ENCODE results near the gene MNT. TPM values are rescaled to one million over a fixed set of nuclear protein-coding genes. Genes with fewer than 3 reads are reported as not detected.

MNT gene
- total and polyA plus RNA-seq, 9 of the 15 experiments (the other 6 are each of a cell fraction or from before 2014, with no cell fraction given), result 0.18 to 23.8 (median 5.3) TPM

DNA sequence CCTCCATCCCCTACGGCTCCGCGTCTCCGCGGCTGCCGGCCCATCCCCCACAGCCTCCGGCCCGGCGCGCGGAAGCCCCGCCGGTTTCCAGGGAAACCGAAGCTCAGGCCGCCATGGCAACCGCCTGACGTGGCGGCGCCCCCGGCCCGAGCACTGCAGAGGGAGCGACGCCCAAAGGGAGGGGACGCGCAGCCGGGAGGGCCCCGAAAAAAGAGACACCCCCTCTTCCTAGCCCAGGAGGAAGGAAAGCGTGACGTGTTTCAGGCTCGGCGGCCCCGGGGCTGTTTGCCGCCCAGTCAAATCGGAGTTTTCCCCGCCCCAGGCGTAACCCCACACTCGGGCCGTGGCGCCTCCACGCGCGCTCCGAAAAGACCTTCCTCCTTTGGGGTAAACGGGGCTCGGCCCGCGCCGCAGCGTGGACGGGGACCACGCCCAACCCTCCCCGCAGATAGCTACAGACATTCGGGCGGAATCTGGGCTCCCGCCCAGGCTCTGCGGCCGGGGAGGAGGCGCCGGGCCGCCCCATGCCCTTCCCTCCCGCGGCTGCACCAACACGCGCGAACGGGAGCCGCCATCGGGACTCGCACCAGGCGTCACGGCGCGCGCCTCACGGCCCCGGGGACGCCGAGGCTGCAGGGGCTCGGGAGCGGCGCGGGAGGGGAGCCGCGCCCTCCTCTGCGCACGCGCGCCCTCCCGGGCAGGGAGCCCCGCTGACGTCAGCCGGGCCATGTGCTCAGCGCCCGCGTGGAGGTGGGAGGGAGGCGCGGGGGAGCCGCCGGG is 7.5 kb downstream of the MNT start (continued):
- TF ChIP-seq, protein P1, sequence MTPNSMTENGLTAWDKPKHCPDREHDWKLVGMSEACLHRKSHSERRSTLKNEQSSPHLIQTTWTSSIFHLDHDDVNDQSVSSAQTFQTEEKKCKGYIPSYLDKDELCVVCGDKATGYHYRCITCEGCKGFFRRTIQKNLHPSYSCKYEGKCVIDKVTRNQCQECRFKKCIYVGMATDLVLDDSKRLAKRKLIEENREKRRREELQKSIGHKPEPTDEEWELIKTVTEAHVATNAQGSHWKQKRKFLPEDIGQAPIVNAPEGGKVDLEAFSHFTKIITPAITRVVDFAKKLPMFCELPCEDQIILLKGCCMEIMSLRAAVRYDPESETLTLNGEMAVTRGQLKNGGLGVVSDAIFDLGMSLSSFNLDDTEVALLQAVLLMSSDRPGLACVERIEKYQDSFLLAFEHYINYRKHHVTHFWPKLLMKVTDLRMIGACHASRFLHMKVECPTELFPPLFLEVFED (CRISPR knock-in tag; conservative IDR thresholded peaks at IDR 0.05), result no peak
- TF ChIP-seq, protein P2, sequence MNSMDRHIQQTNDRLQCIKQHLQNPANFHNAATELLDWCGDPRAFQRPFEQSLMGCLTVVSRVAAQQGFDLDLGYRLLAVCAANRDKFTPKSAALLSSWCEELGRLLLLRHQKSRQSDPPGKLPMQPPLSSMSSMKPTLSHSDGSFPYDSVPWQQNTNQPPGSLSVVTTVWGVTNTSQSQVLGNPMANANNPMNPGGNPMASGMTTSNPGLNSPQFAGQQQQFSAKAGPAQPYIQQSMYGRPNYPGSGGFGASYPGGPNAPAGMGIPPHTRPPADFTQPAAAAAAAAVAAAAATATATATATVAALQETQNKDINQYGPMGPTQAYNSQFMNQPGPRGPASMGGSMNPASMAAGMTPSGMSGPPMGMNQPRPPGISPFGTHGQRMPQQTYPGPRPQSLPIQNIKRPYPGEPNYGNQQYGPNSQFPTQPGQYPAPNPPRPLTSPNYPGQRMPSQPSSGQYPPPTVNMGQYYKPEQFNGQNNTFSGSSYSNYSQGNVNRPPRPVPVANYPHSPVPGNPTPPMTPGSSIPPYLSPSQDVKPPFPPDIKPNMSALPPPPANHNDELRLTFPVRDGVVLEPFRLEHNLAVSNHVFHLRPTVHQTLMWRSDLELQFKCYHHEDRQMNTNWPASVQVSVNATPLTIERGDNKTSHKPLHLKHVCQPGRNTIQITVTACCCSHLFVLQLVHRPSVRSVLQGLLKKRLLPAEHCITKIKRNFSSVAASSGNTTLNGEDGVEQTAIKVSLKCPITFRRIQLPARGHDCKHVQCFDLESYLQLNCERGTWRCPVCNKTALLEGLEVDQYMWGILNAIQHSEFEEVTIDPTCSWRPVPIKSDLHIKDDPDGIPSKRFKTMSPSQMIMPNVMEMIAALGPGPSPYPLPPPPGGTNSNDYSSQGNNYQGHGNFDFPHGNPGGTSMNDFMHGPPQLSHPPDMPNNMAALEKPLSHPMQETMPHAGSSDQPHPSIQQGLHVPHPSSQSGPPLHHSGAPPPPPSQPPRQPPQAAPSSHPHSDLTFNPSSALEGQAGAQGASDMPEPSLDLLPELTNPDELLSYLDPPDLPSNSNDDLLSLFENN (IDR thresholded peaks at IDR 0.05; ENCODE audit: low read depth in 2 of 2, low read length in 2 of 2), result 0 out of 4 replicates have a peak, but pooled peaks of 1 of the 2 experiments have one; percentile 9
- TF ChIP-seq NCOA1 (IDR thresholded peaks at IDR 0.05; ENCODE audit: low read depth), result no peak
- peak; percentile 60 for TF ChIP-seq SUPT5H (IDR thresholded peaks at IDR 0.05)
- peak; percentile 13; the same call in 1 of the 2 replicates for TF ChIP-seq ZBTB7A (IDR thresholded peaks at IDR 0.05; ENCODE audit: borderline replicate concordance, control insufficient read depth, low read depth, low read length)
- peak; percentile 68; the same call in 1 of the 2 replicates for TF ChIP-seq BRD4 (IDR thresholded peaks at IDR 0.05)
- TF ChIP-seq POLR2H (tag; IDR thresholded peaks at IDR 0.05; ENCODE audit: low read depth), result no peak
- TF ChIP-seq, protein P3, sequence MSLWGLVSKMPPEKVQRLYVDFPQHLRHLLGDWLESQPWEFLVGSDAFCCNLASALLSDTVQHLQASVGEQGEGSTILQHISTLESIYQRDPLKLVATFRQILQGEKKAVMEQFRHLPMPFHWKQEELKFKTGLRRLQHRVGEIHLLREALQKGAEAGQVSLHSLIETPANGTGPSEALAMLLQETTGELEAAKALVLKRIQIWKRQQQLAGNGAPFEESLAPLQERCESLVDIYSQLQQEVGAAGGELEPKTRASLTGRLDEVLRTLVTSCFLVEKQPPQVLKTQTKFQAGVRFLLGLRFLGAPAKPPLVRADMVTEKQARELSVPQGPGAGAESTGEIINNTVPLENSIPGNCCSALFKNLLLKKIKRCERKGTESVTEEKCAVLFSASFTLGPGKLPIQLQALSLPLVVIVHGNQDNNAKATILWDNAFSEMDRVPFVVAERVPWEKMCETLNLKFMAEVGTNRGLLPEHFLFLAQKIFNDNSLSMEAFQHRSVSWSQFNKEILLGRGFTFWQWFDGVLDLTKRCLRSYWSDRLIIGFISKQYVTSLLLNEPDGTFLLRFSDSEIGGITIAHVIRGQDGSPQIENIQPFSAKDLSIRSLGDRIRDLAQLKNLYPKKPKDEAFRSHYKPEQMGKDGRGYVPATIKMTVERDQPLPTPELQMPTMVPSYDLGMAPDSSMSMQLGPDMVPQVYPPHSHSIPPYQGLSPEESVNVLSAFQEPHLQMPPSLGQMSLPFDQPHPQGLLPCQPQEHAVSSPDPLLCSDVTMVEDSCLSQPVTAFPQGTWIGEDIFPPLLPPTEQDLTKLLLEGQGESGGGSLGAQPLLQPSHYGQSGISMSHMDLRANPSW (CRISPR knock-in tag; IDR thresholded peaks at IDR 0.05), result no peak
- TF ChIP-seq, protein P4, sequence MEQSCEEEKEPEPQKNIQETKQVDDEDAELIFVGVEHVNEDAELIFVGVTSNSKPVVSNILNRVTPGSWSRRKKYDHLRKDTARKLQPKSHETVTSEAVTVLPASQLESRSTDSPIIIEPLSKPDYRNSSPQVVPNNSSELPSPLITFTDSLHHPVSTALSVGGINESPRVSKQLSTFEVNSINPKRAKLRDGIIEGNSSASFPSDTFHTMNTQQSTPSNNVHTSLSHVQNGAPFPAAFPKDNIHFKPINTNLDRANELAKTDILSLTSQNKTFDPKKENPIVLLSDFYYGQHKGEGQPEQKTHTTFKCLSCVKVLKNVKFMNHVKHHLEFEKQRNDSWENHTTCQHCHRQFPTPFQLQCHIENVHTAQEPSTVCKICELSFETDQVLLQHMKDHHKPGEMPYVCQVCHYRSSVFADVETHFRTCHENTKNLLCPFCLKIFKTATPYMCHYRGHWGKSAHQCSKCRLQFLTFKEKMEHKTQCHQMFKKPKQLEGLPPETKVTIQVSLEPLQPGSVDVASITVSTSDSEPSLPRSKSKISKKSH (CRISPR knock-in tag; IDR thresholded peaks at IDR 0.05), result 0 out of 2 replicates have a peak, but pooled peaks have one; percentile 19
- TF ChIP-seq BACH1 (tag; IDR thresholded peaks at IDR 0.05), result no peak
- no peak for TF ChIP-seq ZNF184 (CRISPR knock-in tag; IDR thresholded peaks at IDR 0.05)
- peak; percentile 45; the same call in 1 of the 2 replicates for TF ChIP-seq PHF8 (IDR thresholded peaks at IDR 0.05; ENCODE audit: borderline replicate concordance, low read length)
- peak; percentile 56 for TF ChIP-seq TAF1 (IDR thresholded peaks at IDR 0.05; ENCODE audit: control insufficient read depth, extremely low read depth, insufficient read depth, low read length, severe bottlenecking)
- TF ChIP-seq CCNT2 (IDR thresholded peaks at IDR 0.05; ENCODE audit: borderline replicate concordance, extremely low read depth, insufficient read length, low read depth, low read length), result peak; percentile 59
- peak; percentile 41; the same call in 1 of the 2 replicates for TF ChIP-seq FOSL1 (tag; conservative IDR thresholded peaks at IDR 0.05)
- peak; percentile 26; the same call in 1 of the 2 replicates for TF ChIP-seq SMARCE1 (IDR thresholded peaks at IDR 0.05)
- no peak; the same call in 1 of the 2 replicates for TF ChIP-seq CHD2 (IDR thresholded peaks at IDR 0.05; ENCODE audit: low read depth, low read length)

Data from K562 (cell line).